Breast epithelium (tissue), 4 donors: ENCODE measurements around the gene TENM4. TPM values are rescaled to one million over a fixed set of nuclear protein-coding genes. Genes with fewer than 3 reads are reported as not detected.

ENCODE experiments used
- DNase-seq, 2 donors: peaks; one replicate each; pipeline ENCODE4 v3.0.0-alpha.2; 2019; ENCODE audit warnings: low spot score in 2 of 2
- H3K27ac ChIP-seq, 2 donors: fragments of 200-600 bp; sonication (generic) in 1 of 2; one replicate each; pipeline ENCODE4 v1.5.1; 2016 to 2019; ENCODE audit warnings: mild to moderate bottlenecking in 1 of 2
- H3K27me3 ChIP-seq, 2 donors: fragments of 200-600 bp; sonication (generic) in 1 of 2; one replicate each; pipeline versions ENCODE4 v1.5.1 to v1.6.0; 2017 to 2019; ENCODE audit warnings: control low read depth in 1 of 2, mild to moderate bottlenecking in 1 of 2
- H3K36me3 ChIP-seq: fragments of 200-600 bp; one replicate; pipeline ENCODE4 v1.5.1; 2019
- H3K4me1 ChIP-seq, 2 donors: fragments of 200-600 bp; sonication (generic); one replicate each; pipeline ENCODE4 v1.5.1; 2016 to 2019; ENCODE audit warnings: control low read depth in 1 of 2
- H3K4me3 ChIP-seq, 3 donors: fragments of 200-600 bp; sonication (generic); 1 replicate in 2 of 3; 2 replicates in 1 of 3; pipeline ENCODE4 v1.5.1; 2016 to 2019; ENCODE audit warnings: mild to moderate bottlenecking in 3 of 3, moderate library complexity in 2 of 3
- H3K9me3 ChIP-seq, 2 donors: fragments of 200-600 bp; sonication (generic) in 1 of 2; one replicate each; pipeline ENCODE4 v1.5.1; 2016 to 2019; ENCODE audit warnings: control low read depth in 1 of 2
- CTCF ChIP-seq, 3 donors: fragments of 450-650 bp; IDR thresholded peaks; one replicate each; pipeline ENCODE4 v1.5.1; 2016 to 2017; ENCODE audit warnings: antibody characterized with exemption in 3 of 3, mild to moderate bottlenecking in 3 of 3, moderate library complexity in 3 of 3
- POLR2A ChIP-seq: fragments of 450-650 bp; IDR thresholded peaks from one replicate; pipeline ENCODE4 v1.6.1; 2016; ENCODE audit warnings: antibody characterized with exemption, mild to moderate bottlenecking, moderate library complexity
- POLR2AphosphoS5 ChIP-seq, 3 donors: sonication (generic); formaldehyde crosslinking; IDR thresholded peaks; one replicate each; pipeline ENCODE4 v1.6.1; 2017; ENCODE audit warnings: antibody characterized with exemption in 3 of 3
- intact Hi-C: fragments of 100-400 bp; cut with DNase I; formaldehyde crosslinking; loops from one replicate; pipeline ENCODE4 v1.15.1; 2023; ENCODE audit warnings: low total_unique reads
- total RNA-seq, 3 donors: library from RNA; depleted of rRNA; stranded (reverse); fragments of >200 nt; gene quantifications; one replicate each; pipeline ENCODE4 v1.1.0, GENCODE V29; 2016

The TENM4 gene
- total RNA-seq, 3 donors from 2014 or later: 0.29 to 7.9 (median 4.8) TPM

- TF ChIP-seq POLR2A (no peak), POLR2AphosphoS5 (IDR thresholded peaks at IDR 0.05) (no peak), CTCF (IDR thresholded peaks at IDR 0.05) (no peak)
- DNase-seq: peak in 1 of 2 donors; percentile 23
- Histone ChIP-seq H3K27me3 (no peaks in the 10 kb centered on the region), H3K36me3 (no peaks in the 10 kb centered on the region), H3K27ac (no peak overlapping the region), H3K9me3 (no peaks in the 10 kb centered on the region), H3K4me3 (no peak overlapping the region), H3K4me1 (no peaks in the 10 kb centered on the region)
- intact Hi-C loops: no loop called here
Observed at GRCh38 chr11:79045800-79046304, 395.0 kb downstream of the TENM4 start.

DNA sequence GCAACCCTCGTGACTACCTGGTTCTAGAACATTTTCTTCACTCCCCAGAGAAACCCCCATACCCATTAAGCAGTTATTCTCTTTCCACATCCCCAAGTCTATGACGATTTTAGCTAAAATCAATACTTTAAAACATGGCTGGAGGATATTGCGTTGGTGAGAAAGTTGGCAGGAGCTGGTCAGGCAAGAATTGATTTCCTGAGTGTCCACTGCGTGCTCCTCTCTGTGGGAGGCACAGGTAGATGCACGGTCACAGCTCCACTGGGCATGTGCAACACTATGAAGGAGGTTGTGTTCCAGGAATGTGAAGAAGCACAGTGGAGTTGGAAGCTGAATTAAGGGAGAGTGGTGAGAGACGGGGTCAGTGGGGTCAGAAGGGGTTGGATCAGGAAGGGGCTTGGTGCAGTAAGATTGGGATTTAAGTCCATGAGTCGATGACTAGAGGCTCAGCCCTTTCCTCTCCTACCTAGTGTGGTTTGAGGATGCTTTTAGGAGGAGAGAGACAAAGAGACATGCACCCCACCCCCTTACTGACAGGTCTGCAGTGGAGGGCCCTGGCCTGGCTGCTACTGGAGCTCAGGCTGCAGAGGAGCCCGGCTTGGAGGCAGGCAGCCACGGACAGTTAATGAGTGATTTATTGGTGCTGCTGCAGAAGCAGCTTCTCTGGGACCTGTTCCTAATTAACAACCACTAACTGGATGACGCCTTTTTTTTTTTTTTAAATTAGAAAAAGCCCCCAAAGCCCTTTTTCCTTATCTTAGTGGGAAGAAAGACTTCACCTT lies 395.6 kb downstream of the TENM4 start:
- H3K4me1 ChIP-seq: no peaks in the 10 kb centered on the region
- H3K4me3 ChIP-seq: no peak overlapping the region
- DNase-seq: no peak
- no peaks in the 10 kb centered on the region for H3K9me3 ChIP-seq
- no peaks in the 10 kb centered on the region for H3K36me3 ChIP-seq
- H3K27me3 ChIP-seq: no peaks in the 10 kb centered on the region
- intact Hi-C loops: no loop called here
- TF ChIP-seq CTCF (IDR thresholded peaks at IDR 0.05) (no peak), POLR2A (no peak), POLR2AphosphoS5 (IDR thresholded peaks at IDR 0.05) (no peak)
- H3K27ac ChIP-seq: no peak overlapping the region

GRCh38 chr11:79044201-79044600 lies 396.6 kb downstream of the TENM4 start:
- TF ChIP-seq POLR2AphosphoS5 (IDR thresholded peaks at IDR 0.05) (no peak), CTCF (IDR thresholded peaks at IDR 0.05) (no peak), POLR2A (no peak)
- no peaks in the 10 kb centered on the region for H3K4me1 ChIP-seq
- DNase-seq: no peak
- intact Hi-C loops: no loop called here
- no peak overlapping the region for H3K27ac ChIP-seq
- H3K4me3 ChIP-seq: no peak overlapping the region
- H3K9me3 ChIP-seq: no peaks in the 10 kb centered on the region
- H3K27me3 ChIP-seq: no peaks in the 10 kb centered on the region
- no peaks in the 10 kb centered on the region for H3K36me3 ChIP-seq

DNA sequence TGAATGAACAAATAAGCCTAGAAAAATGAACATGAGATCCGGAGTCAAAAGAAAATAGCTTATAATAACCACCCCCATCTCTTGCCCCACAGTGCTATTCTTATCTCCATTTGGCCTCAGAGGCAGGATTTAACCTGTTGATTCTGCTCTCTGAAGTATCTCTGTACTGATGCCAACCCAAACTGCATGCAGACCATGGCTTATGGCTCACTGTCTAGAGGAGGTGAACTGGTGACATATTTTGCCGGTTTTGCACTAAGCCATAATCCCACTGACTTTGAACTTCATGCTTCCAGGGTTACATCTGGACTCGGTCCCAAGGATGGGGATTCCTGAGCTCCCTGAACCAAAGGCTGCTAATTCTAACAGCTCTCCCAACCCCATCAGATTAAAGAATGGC lies 397.1 kb downstream of the TENM4 start:
- TF ChIP-seq POLR2A (no peak), POLR2AphosphoS5 (IDR thresholded peaks at IDR 0.05) (no peak), CTCF (IDR thresholded peaks at IDR 0.05) (no peak)
- Histone ChIP-seq H3K27ac (no peak overlapping the region), H3K4me3 (no peak overlapping the region), H3K36me3 (no peaks in the 10 kb centered on the region), H3K27me3 (no peaks in the 10 kb centered on the region), H3K9me3 (no peaks in the 10 kb centered on the region), H3K4me1 (no peaks in the 10 kb centered on the region)
- no peak for DNase-seq
- intact Hi-C loops: no loop called here

GRCh38 chr11:79042824-79043223 lies 398.0 kb downstream of the TENM4 start:
- no peak for DNase-seq
- H3K27ac ChIP-seq: no peak overlapping the region
- intact Hi-C loops: no loop called here
- H3K4me1 ChIP-seq: no peaks in the 10 kb centered on the region
- H3K36me3 ChIP-seq: no peaks in the 10 kb centered on the region
- no peak overlapping the region for H3K4me3 ChIP-seq
- H3K27me3 ChIP-seq: no peaks in the 10 kb centered on the region
- TF ChIP-seq CTCF (IDR thresholded peaks at IDR 0.05) (no peak), POLR2A (no peak), POLR2AphosphoS5 (IDR thresholded peaks at IDR 0.05) (no peak)
- no peaks in the 10 kb centered on the region for H3K9me3 ChIP-seq
